H9 (cell line): ENCODE results near the gene NEDD4. TPM values are rescaled to one million over a fixed set of nuclear protein-coding genes. Genes with fewer than 3 reads are reported as not detected.

ENCODE experiments used
- DNase-seq: peaks from one replicate; pipeline ENCODE4 v3.0.0-alpha.2; 2017
- H2AFZ ChIP-seq: one replicate; pipeline ENCODE4 v1.6.1; 2013; ENCODE audit warnings: mild to moderate bottlenecking, low read length, control low read depth, moderate library complexity
- H2AK5ac ChIP-seq: 2 replicates; pipeline ENCODE4 v1.6.1; 2013; ENCODE audit warnings: low read length, control low read depth, mixed read lengths; ENCODE audit not compliant: insufficient read length
- H2BK120ac ChIP-seq: one replicate; pipeline ENCODE4 v1.6.1; 2013; ENCODE audit warnings: low read depth, mild to moderate bottlenecking, low read length, control low read depth, inconsistent platforms; ENCODE audit not compliant: poor library complexity, severe bottlenecking
- H2BK12ac ChIP-seq: 2 replicates; pipeline ENCODE4 v1.6.1; 2013; ENCODE audit warnings: low read length, control low read depth, mixed read lengths, low read depth; ENCODE audit not compliant: insufficient read length
- H2BK15ac ChIP-seq: 2 replicates; pipeline ENCODE4 v1.6.1; 2013; ENCODE audit warnings: low read depth, low read length, control low read depth
- H2BK20ac ChIP-seq: one replicate; pipeline ENCODE4 v1.6.1; 2013; ENCODE audit warnings: low read depth, mild to moderate bottlenecking, low read length, control low read depth, inconsistent platforms; ENCODE audit not compliant: poor library complexity, severe bottlenecking
- H2BK5ac ChIP-seq: 2 replicates; pipeline ENCODE4 v1.6.1; 2013; ENCODE audit warnings: low read length, control low read depth, mixed read lengths; ENCODE audit not compliant: insufficient read length
- H3K14ac ChIP-seq: 2 replicates; pipeline ENCODE4 v1.6.1; 2013; ENCODE audit warnings: low read length, control low read depth; ENCODE audit not compliant: insufficient read depth
- H3K18ac ChIP-seq: 2 replicates; pipeline ENCODE4 v1.6.1; 2013; ENCODE audit warnings: low read depth, mild to moderate bottlenecking, mixed read lengths, low read length, control low read depth; ENCODE audit not compliant: insufficient read length
- H3K23ac ChIP-seq: 2 replicates; pipeline ENCODE4 v1.6.1; 2013; ENCODE audit warnings: low read length, control low read depth, mixed read lengths, low read depth; ENCODE audit not compliant: insufficient read length
- H3K23me2 ChIP-seq: 2 replicates; pipeline ENCODE4 v1.6.1; 2013; ENCODE audit warnings: low read depth, mild to moderate bottlenecking, mixed read lengths, low read length, control low read depth; ENCODE audit not compliant: insufficient read length, poor library complexity, severe bottlenecking
- H3K27ac ChIP-seq: 2 replicates; pipeline ENCODE4 v1.5.1; 2013; ENCODE audit warnings: low read length, control low read depth, mixed read lengths, low read depth; ENCODE audit not compliant: insufficient read length
- H3K27me3 ChIP-seq: 2 replicates; pipeline ENCODE4 v1.6.1; 2013; ENCODE audit warnings: low read length, control low read depth, inconsistent platforms; ENCODE audit not compliant: insufficient read depth
- H3K4ac ChIP-seq: 2 replicates; pipeline ENCODE4 v1.6.1; 2013; ENCODE audit warnings: low read depth, mild to moderate bottlenecking, control low read depth, inconsistent platforms, low read length, moderate library complexity
- H3K4me1 ChIP-seq: 2 replicates; pipeline ENCODE4 v1.6.1; 2013; ENCODE audit warnings: low read length, control low read depth, inconsistent platforms; ENCODE audit not compliant: insufficient read depth
- H3K4me2 ChIP-seq: 2 replicates; pipeline ENCODE4 v1.6.1; 2013; ENCODE audit warnings: low read length, control low read depth, mixed read lengths; ENCODE audit not compliant: insufficient read length, insufficient read depth
- H3K56ac ChIP-seq: 2 replicates; pipeline ENCODE4 v1.6.1; 2013; ENCODE audit warnings: low read depth, mild to moderate bottlenecking, mixed read lengths, low read length, control low read depth; ENCODE audit not compliant: insufficient read length
- H3K79me1 ChIP-seq: 2 replicates; pipeline ENCODE4 v1.6.1; 2013; ENCODE audit warnings: low read depth, mild to moderate bottlenecking, moderate library complexity, low read length, control low read depth, inconsistent platforms; ENCODE audit not compliant: insufficient read depth, poor library complexity, severe bottlenecking
- H3K79me2 ChIP-seq: 2 replicates; pipeline ENCODE4 v1.6.1; 2013; ENCODE audit warnings: low read length, control low read depth, inconsistent platforms; ENCODE audit not compliant: insufficient read depth
- H3K9ac ChIP-seq: 2 replicates; pipeline ENCODE4 v1.6.1; 2013; ENCODE audit warnings: low read length, control low read depth, mixed read lengths; ENCODE audit not compliant: insufficient read length; ENCODE audit errors: extremely low read depth
- H3K9me3 ChIP-seq: one replicate; pipeline ENCODE4 v1.6.1; 2013; ENCODE audit warnings: low read depth, low read length, inconsistent platforms; ENCODE audit not compliant: control insufficient read depth
- H3T11ph ChIP-seq: one replicate; pipeline ENCODE4 v1.6.1; 2013; ENCODE audit warnings: mild to moderate bottlenecking, low read length, control low read depth, inconsistent platforms
- H4K20me1 ChIP-seq: one replicate; pipeline ENCODE4 v1.6.1; 2013; ENCODE audit not compliant: control insufficient read depth, insufficient read length, insufficient read depth
- H4K5ac ChIP-seq: 2 replicates; pipeline ENCODE4 v1.6.1; 2013; ENCODE audit warnings: low read depth, mild to moderate bottlenecking, mixed read lengths, low read length, control low read depth; ENCODE audit not compliant: insufficient read length
- H4K8ac ChIP-seq: replicated peaks from 2 replicates; pipeline ENCODE4 v1.6.1; 2013; ENCODE audit warnings: low read length, control low read depth, mixed read lengths, low read depth; ENCODE audit not compliant: insufficient read length
- H4K91ac ChIP-seq: 2 replicates; pipeline ENCODE4 v1.6.1; 2013; ENCODE audit warnings: low read depth, mild to moderate bottlenecking, moderate library complexity, mixed read lengths, low read length, control low read depth; ENCODE audit not compliant: insufficient read length
- H3K27ac Mint-ChIP-seq, 3 experiments: 2 replicates in 2 of 3; 3 replicates in 1 of 3; pipeline ENCODE4 v1.8.0; 2020 to 2021; ENCODE audit warnings: mixed read lengths in 3 of 3, mild to moderate bottlenecking in 1 of 3, moderate library complexity in 1 of 3
- H3K27me3 Mint-ChIP-seq: 2 replicates; pipeline ENCODE4 v1.8.0; 2021; ENCODE audit warnings: low read depth, mild to moderate bottlenecking, moderate library complexity, mixed read lengths
- H3K36me3 Mint-ChIP-seq, 3 experiments: 2 replicates in 2 of 3; 3 replicates in 1 of 3; pipeline ENCODE4 v1.8.0; 2020 to 2021; ENCODE audit warnings: low read depth in 3 of 3, mixed read lengths in 3 of 3; ENCODE audit not compliant: insufficient read depth in 1 of 3
- H3K4me1 Mint-ChIP-seq, 2 experiments: 2 replicates each; pipeline ENCODE4 v1.8.0; 2020; ENCODE audit warnings: mixed read lengths in 2 of 2
- H3K4me3 Mint-ChIP-seq, 2 experiments: 2 replicates in 1 of 2; 3 replicates in 1 of 2; pipeline ENCODE4 v1.8.0; 2020 to 2021; ENCODE audit warnings: mild to moderate bottlenecking in 2 of 2, mixed read lengths in 2 of 2, moderate library complexity in 1 of 2
- H3K9me3 Mint-ChIP-seq, 2 experiments: 2 replicates in 1 of 2; 3 replicates in 1 of 2; pipeline ENCODE4 v1.8.0; 2020; ENCODE audit warnings: mild to moderate bottlenecking in 2 of 2, mixed read lengths in 2 of 2, moderate library complexity in 1 of 2
- CTCF ChIP-seq: fragments of 200-600 bp; sonication (generic); conservative IDR thresholded peaks from 3 replicates; pipeline ENCODE4 v1.8.0; 2021; ENCODE audit warnings: antibody characterized with exemption, mild to moderate bottlenecking
- WGBS: extraction: QIAGEN DNeasy Blood & Tissue Kit; methylation state at CpG from one replicate; pipeline ENCODE4 v1.1.7; 2013; ENCODE audit warnings: missing lambda C conversion rate, low lambda C conversion rate, mixed read lengths; ENCODE audit not compliant: insufficient read length; ENCODE audit errors: extremely low coverage; 5-methylcytosine and 5-hydroxymethylcytosine counted together
- total RNA-seq: library from RNA; stranded (reverse); gene quantifications from 2 replicates; pipeline ENCODE4 v1.2.1, GENCODE V29; 2021

NEDD4 gene
- total RNA-seq, 1 experiment from 2014 or later: 9.6 TPM

- H3K56ac ChIP-seq: no peak overlapping the region
- no peak overlapping the region for H2BK20ac ChIP-seq
- H3K27me3 ChIP-seq: no peaks in the 10 kb centered on the region
- Mint-ChIP-seq H3K4me1 (no peaks in the 10 kb centered on the region), H3K27ac (no peak overlapping the region), H3K36me3 (no peaks in the 10 kb centered on the region), H3K4me3 (no peak overlapping the region), H3K27me3 (no peaks in the 10 kb centered on the region), H3K9me3 (no peaks in the 10 kb centered on the region)
- H3K4me1 ChIP-seq: no peaks in the 10 kb centered on the region
- H3K14ac ChIP-seq: no peak overlapping the region
- no peak overlapping the region for H3K18ac ChIP-seq
- H4K20me1 ChIP-seq: no peaks in the 10 kb centered on the region
- no peak for DNase-seq
- WGBS: no CpG with 5 or more reads among the region's 1 CpG
- no peak overlapping the region for H4K5ac ChIP-seq
- H3K79me2 ChIP-seq: no peaks in the 10 kb centered on the region
- H3K79me1 ChIP-seq: no peaks in the 10 kb centered on the region
- TF ChIP-seq CTCF: no peak
- H3T11ph ChIP-seq: no peak overlapping the region
- H3K9me3 ChIP-seq: no peaks in the 10 kb centered on the region
- no peak overlapping the region for H3K23ac ChIP-seq
- H3K23me2 ChIP-seq: no peaks in the 10 kb centered on the region
- H2BK5ac ChIP-seq: no peak overlapping the region
- H4K91ac ChIP-seq: no peak overlapping the region
- no peak overlapping the region for H4K8ac ChIP-seq
- H3K27ac ChIP-seq: no peak overlapping the region
- no peak overlapping the region for H3K9ac ChIP-seq
- H3K4me2 ChIP-seq: no peak overlapping the region
- H2BK15ac ChIP-seq: no peak overlapping the region
- H2BK120ac ChIP-seq: no peak overlapping the region
- H3K4ac ChIP-seq: no peak overlapping the region
- no peak overlapping the region for H2AK5ac ChIP-seq
- H2AFZ ChIP-seq: no peak overlapping the region
- H2BK12ac ChIP-seq: no peak overlapping the region
Measured at GRCh38 chr15:55970286-55970685, 23.1 kb downstream of the NEDD4 start.
